K562 (cell line): ENCODE results near the gene MBD5. TPM values are rescaled to one million over a fixed set of nuclear protein-coding genes. Genes with fewer than 3 reads are reported as not detected.

ENCODE experiments used
- BCOR ChIP-seq: fragments of 450-650 bp; IDR thresholded peaks from 2 replicates; pipeline ENCODE4 v1.6.1; 2016
- CBX1 ChIP-seq: sonication (generic); IDR thresholded peaks from 2 replicates; pipeline ENCODE4 v1.6.1; 2016; ENCODE audit warnings: antibody characterized with exemption, low read depth, mild to moderate bottlenecking
- CEBPB ChIP-seq: fragments of 450-650 bp; IDR thresholded peaks from 2 replicates; pipeline ENCODE4 v1.6.1; 2016; ENCODE audit warnings: missing genetic modification characterization, missing compliant biosample characterization
- ERF ChIP-seq: fragments of 450-650 bp; formaldehyde crosslinking; IDR thresholded peaks from 2 replicates; pipeline ENCODE4 v1.4.0; 2020; ENCODE audit warnings: mild to moderate bottlenecking, mixed read lengths
- ESRRB ChIP-seq: fragments of 250-450 bp; sonication (Bioruptor Pico); IDR thresholded peaks from 2 replicates; pipeline ENCODE4 v1.5.0; 2020; ENCODE audit warnings: mild to moderate bottlenecking, moderate library complexity, borderline replicate concordance
- GTF2F1 ChIP-seq: IDR thresholded peaks from 2 replicates; pipeline ENCODE4 v1.6.1; 2011; ENCODE audit warnings: low read depth, low read length, improper control_type of control experiment
- HDAC3 ChIP-seq: fragments of 450-650 bp; IDR thresholded peaks from 2 replicates; pipeline ENCODE4 v1.6.1; 2018; ENCODE audit warnings: borderline replicate concordance, mild to moderate bottlenecking, moderate library complexity; ENCODE audit not compliant: partially characterized antibody
- KLF1 ChIP-seq: fragments of 450-650 bp; IDR thresholded peaks from 2 replicates; pipeline ENCODE4 v1.6.1; 2016; ENCODE audit warnings: missing genetic modification characterization, missing compliant biosample characterization
- NCOA2 ChIP-seq, 2 experiments: fragments of 450-650 bp; IDR thresholded peaks; 2 replicates each; pipeline ENCODE4 v1.6.1; 2018; ENCODE audit warnings: mild to moderate bottlenecking in 2 of 2, moderate library complexity in 1 of 2; ENCODE audit not compliant: partially characterized antibody in 2 of 2
- NRF1 ChIP-seq, 2 experiments: fragments of 450-650 bp; IDR thresholded peaks in 1 of 2; conservative IDR thresholded peaks in 1 of 2; 2 replicates each; pipeline ENCODE4 v1.6.1; 2014; ENCODE audit warnings: mild to moderate bottlenecking in 2 of 2
- RBM34 ChIP-seq: fragments of 200-400 bp; formaldehyde crosslinking; IDR thresholded peaks from 2 replicates; pipeline ENCODE4 v1.6.1; 2018; ENCODE audit warnings: low read length, borderline replicate concordance; ENCODE audit not compliant: insufficient read depth
- RREB1 ChIP-seq: fragments of 250-450 bp; sonication (Bioruptor Pico); IDR thresholded peaks from 2 replicates; pipeline ENCODE4 v1.4.0; 2020
- TARDBP ChIP-seq: fragments of 450-650 bp; IDR thresholded peaks from 2 replicates; pipeline ENCODE4 v1.6.1; 2016
- ZNF140 ChIP-seq: fragments of 250-450 bp; sonication (Bioruptor Pico); IDR thresholded peaks from 2 replicates; pipeline ENCODE4 v1.8.0; 2021; ENCODE audit warnings: moderate library complexity, mild to moderate bottlenecking, inconsistent platforms
- ZNF655 ChIP-seq: fragments of 250-450 bp; sonication (Bioruptor Pico); IDR thresholded peaks from 2 replicates; pipeline ENCODE4 v1.5.0; 2021
- polyA plus RNA-seq, 8 experiments: library from polyadenylated mRNA; depleted of rRNA in 4 of 8; stranded (reverse) in 5 of 8; unstranded in 3 of 8; fragments of >200 nt; fragmentation: Nextera tagmentation in 2 of 8; fragmentation: Illumina TruSeq in 1 of 8; extraction: Ambion mirVana in 2 of 8; extraction: Trizol in 1 of 8; gene quantifications; 2 replicates each; pipeline versions ENCODE4 v1.2.1 to v1.2.3, GENCODE V29; 2011 to 2014; ENCODE audit warnings: inconsistent platforms in 1 of 8, missing spikeins in 1 of 8
- total RNA-seq, 7 experiments: library from RNA; depleted of rRNA in 6 of 7; stranded (reverse); fragments of >200 nt in 6 of 7; fragmentation: Illumina TruSeq in 2 of 7; extraction: Trizol in 2 of 7; gene quantifications; 2 replicates each; pipeline versions ENCODE4 v1.2.1 to v1.2.3, GENCODE V29; 2011 to 2021; ENCODE audit warnings: low replicate concordance in 1 of 7
- TF ChIP-seq, protein P1 (sequence below), 2 experiments: fragments of 200-800 bp in 1 of 2; sonication (Bioruptor generic) in 1 of 2; sonication (generic) in 1 of 2; formaldehyde crosslinking in 1 of 2; IDR thresholded peaks in 1 of 2; conservative IDR thresholded peaks in 1 of 2; 2 replicates each; pipeline versions ENCODE4 v1.5.0 to v1.6.1; 2016 to 2020; ENCODE audit warnings: missing compliant biosample characterization in 1 of 2, missing genetic modification characterization in 1 of 2, missing genetic modification reagents in 1 of 2
- TF ChIP-seq, protein P2 (sequence below): fragments of 450-650 bp; IDR thresholded peaks from 2 replicates; pipeline ENCODE4 v1.6.1; 2016

MBD5 gene
- total and polyA plus RNA-seq, 9 of the 15 experiments (the other 6 are each of a cell fraction or from before 2014, with no cell fraction given) = 3.4 to 14.5 (median 9.0) TPM

- TF ChIP-seq ZNF655 (CRISPR knock-in tag) (no peak), ZNF140 (CRISPR knock-in tag) (no peak), CBX1 (peak; percentile 73; the same call in 1 of the 2 replicates), RREB1 (CRISPR knock-in tag) (0 out of 2 replicates have a peak, but pooled peaks have one; percentile 23), ERF (CRISPR knock-in tag) (peak; percentile 58; the same call in 1 of the 2 replicates), RBM34 (no peak), KLF1 (tag) (0 out of 2 replicates have a peak, but pooled peaks have one; percentile 33), ESRRB (no peak), TARDBP (peak; percentile 62; the same call in 1 of the 2 replicates), BCOR (peak; percentile 77), CEBPB (tag) (no peak), GTF2F1 (0 out of 2 replicates have a peak, but pooled peaks have one; percentile 46), NRF1 (conservative IDR thresholded peaks at IDR 0.05 in 1 of 2, IDR thresholded peaks at IDR 0.05 in 1 of 2) (peak; percentile 91 to 92), NCOA2 (IDR thresholded peaks at IDR 0.05; ENCODE audit: partially characterized antibody in 2 of 2) (no peak), HDAC3 (no peak)
- TF ChIP-seq, protein P1, sequence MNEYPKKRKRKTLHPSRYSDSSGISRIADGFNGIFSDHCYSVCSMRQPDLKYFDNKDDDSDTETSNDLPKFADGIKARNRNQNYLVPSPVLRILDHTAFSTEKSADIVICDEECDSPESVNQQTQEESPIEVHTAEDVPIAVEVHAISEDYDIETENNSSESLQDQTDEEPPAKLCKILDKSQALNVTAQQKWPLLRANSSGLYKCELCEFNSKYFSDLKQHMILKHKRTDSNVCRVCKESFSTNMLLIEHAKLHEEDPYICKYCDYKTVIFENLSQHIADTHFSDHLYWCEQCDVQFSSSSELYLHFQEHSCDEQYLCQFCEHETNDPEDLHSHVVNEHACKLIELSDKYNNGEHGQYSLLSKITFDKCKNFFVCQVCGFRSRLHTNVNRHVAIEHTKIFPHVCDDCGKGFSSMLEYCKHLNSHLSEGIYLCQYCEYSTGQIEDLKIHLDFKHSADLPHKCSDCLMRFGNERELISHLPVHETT (CRISPR knock-in tag; conservative IDR thresholded peaks at IDR 0.05 in 1 of 2, IDR thresholded peaks at IDR 0.05 in 1 of 2) = peak in 1 of 2 experiments; percentile 85; a peak in 2 of 4 replicates
- TF ChIP-seq, protein P2, sequence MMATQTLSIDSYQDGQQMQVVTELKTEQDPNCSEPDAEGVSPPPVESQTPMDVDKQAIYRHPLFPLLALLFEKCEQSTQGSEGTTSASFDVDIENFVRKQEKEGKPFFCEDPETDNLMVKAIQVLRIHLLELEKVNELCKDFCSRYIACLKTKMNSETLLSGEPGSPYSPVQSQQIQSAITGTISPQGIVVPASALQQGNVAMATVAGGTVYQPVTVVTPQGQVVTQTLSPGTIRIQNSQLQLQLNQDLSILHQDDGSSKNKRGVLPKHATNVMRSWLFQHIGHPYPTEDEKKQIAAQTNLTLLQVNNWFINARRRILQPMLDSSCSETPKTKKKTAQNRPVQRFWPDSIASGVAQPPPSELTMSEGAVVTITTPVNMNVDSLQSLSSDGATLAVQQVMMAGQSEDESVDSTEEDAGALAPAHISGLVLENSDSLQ = peak; percentile 32; the same call in 1 of the 2 replicates
Observed at GRCh38 chr2:148020111-148021058, 506 bp upstream of the MBD5 start, which contains the start of gene ORC4 (continued).
